Stimulated activated CD4-positive, alpha-beta T cell treated with anti-CD3 and anti-CD28 coated beads, Interleukin-12 subunit alpha, Interleukin-12 subunit beta, amount 100 ng/mL, for 4 hours (primary cell): Measurements from ENCODE around the gene SLC38A8.

Experiments used
- DNase-seq: peaks from one replicate; pipeline ENCODE4 v3.0.0-alpha.2; 2020

SLC38A8 gene

DNA sequence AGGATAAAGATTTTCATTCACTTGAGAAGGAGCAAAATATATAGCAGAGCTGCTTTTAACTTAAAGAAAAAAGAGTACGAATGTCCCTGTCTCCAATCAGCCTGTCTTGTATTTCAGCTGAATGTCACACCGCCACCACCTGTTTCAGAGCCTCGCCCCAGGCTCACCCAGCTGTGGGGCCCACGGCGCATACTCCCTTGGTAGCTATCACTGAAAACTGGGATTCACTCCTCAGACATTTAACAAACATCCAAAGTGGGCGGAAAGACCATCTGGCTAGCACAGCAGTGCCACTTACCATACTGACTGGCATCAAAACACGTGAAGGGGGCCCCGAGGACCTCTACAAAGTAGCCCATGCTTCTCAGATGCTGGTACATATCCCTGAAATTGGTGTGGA is 25.4 kb upstream of the SLC38A8 start:
- no peak for DNase-seq

DNA sequence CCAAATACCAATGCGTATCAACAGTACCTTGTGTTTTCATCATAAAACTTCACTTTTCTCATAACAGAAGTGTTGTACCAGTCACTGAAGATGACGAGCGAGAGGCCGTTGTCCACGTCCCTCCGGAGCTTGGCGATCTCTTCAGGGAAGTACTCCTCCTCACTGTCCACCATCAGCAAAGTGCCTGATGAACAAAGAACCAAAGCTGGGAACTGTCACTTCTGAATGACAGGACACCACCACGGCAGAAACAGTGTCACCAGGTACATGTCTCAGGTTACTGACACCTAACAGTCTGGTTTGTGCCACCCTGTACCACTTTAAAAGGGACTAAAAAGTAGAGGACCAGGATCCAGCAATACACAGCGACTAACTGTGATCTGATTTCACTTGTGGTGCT is 25.0 kb upstream of the SLC38A8 start:
- no peak for DNase-seq

DNA sequence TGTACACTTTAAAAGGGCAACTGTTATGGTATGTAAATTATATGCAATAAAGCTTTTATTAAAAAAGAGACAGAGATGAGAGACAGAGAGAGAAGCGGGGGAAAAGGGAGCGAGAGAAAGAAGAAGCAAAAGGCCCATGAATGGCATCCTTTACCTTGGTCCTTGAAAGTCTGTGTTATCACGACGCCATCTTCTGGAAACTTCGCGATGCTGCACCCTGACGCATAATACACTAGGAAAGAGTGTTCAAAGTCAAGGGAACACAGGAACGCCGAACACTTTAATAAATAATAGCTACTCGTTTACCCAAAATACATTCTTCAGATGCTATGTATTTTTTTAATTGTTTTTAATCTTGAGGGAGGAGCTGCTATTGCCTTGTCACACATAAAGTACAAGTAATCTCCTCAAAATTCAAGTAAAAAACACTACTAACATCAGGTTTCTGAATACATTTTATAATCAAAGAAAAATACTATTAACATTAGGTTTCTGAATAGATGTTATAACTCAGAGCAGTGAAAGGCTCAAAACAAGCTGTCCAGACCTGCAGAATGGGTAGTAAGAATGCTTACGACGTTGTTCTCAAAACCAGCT is 23.0 kb upstream of the SLC38A8 start:
- DNase-seq: no peak

- no peak for DNase-seq
These were observed 21.4 kb upstream of the SLC38A8 start for GRCh38 chr16:84063980-84064379.

- peak; percentile 62 for DNase-seq
These were observed 20.4 kb upstream of the SLC38A8 start for GRCh38 chr16:84062734-84063640.

DNA sequence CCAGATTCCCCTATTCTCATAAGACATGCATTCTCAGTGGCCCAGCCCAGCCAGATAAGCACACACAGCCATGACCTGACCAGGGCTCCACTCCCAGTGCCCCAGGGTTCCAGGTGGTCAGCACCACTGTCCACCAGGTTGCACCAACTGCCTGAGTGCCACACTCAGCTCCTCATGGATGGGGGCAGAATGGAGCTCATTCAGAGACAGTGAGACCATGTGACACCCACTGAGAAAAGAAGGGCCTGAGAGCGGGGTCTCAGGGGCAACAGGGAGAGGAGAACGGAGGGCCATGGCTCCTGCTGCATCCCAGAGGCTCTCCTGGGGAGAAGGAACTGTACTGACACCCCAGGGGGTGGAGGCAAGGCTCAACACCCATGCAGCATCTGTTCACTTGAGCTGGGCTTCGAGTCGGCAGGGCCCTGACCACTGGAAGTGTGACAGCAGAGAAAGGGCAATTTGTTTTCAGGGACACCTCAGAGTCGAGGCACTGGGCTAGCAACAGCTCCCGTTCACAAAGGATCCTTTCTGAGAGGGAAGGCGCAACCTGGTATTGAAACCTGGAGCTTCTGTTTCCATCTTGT is 18.7 kb upstream of the SLC38A8 start:
- DNase-seq: no peak

- no peak for DNase-seq
These were observed 17.6 kb upstream of the SLC38A8 start for GRCh38 chr16:84059946-84060901.

- no peak for DNase-seq
These were observed 16.5 kb upstream of the SLC38A8 start for GRCh38 chr16:84059111-84059510.

DNA sequence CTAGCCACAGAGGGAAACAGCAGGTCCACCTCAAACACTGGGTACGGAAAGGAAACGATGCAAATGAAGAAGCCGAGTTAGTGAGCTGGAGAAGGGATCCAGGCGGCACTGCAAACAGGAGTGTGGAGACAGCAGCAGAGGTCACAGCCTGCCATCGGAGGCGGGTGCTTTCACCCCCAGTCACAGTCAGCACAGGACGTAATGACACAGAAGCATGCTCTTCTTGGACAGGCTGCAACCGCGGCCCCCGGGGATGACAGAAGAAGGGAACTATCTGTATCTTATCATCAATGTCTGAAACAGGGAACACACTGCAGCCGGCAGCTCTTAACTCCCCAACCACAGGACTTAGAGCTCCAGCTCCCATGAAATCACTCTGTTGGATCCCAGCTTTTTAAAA is 16.1 kb upstream of the SLC38A8 start:
- no peak for DNase-seq

DNA sequence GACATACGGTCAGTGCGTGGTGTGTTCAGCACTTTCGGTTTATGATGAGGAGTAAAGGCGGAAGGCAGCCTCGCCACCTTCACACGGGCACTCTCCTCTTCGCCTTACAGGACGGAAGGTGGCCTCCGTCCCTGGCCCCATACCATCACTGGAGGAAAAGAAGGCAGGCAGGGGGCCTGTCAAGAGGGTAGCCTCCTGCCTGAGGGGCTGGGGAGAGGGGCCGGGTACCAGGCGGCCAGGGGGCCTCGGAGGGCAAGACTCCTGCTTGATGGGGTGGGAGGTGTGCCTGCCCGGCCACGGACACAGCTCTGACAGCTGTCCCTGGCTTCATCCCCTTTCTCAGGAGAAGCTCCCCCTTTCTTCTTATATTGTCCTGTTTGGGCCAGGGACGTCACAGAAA is 15.6 kb upstream of the SLC38A8 start:
- no peak for DNase-seq

GRCh38 chr16:84056933-84057332 is 14.3 kb upstream of the SLC38A8 start:
- no peak for DNase-seq

- DNase-seq: no peak
These were observed 13.4 kb upstream of the SLC38A8 start for GRCh38 chr16:84055801-84056634.

- no peak for DNase-seq
These were observed 12.8 kb upstream of the SLC38A8 start for GRCh38 chr16:84055366-84055765.

- no peak for DNase-seq
These were observed 12.3 kb upstream of the SLC38A8 start for GRCh38 chr16:84054916-84055315.

DNA sequence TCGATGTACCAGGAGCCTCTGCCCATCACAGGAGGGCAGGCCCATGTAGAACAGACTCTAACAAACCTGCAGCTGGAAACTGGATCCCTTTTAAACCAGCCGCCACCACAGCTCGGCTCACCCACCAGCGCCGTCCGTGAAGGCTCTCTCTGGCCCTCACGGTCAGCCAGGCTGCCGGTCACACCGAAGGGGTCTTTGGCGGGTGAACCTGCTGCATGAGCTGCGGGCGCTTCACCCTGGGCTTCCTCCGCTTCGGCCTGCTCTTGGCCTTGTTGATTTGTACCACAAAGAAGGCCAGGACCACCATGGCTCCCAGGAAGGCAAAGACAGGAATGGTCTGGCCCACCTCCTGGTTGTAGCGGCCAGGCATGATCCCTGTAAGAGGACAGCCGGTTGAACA is 11.7 kb upstream of the SLC38A8 start:
- DNase-seq: no peak

DNA sequence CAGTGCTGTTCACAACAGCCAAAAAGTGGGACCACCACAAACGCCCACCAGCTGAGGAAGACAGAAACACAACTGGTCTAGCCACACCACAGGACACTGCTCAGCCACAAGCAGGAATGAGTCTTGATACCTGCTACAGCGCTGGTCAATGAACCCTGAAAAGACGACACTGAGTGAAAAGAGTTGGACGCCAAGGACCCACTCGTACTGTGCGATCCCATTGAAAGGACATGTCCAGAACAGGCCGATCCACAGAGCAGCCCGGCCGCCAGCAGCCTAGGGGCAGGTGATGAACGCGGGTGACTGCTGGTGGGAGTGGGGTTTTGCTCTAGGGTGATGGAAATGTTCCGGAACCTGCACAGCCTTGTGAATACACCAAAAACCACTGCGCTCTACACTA is 10.6 kb upstream of the SLC38A8 start:
- no peak for DNase-seq

- DNase-seq: no peak
These were observed 9.6 kb upstream of the SLC38A8 start for GRCh38 chr16:84052071-84052622.

DNA sequence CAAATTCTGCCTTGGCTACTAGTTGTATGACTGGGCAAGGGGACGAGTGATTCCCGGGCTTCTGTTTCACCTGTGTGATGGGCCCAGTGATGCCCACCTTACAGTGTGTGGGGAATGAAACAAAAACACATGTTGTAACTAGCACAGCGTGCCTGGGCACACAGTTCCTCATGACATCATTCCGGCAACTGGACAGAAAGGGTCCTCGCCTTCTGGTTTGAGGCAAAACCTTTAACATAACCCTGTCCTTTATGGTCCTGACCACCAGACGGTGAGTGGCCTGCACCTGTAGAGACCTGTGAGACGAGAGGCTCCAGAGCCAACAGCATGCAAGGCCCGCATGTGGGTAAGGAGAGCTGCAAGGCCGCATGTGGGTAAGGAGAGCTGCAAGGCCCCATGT is 7.7 kb upstream of the SLC38A8 start:
- DNase-seq: no peak

- DNase-seq: no peak
These were observed 6.9 kb upstream of the SLC38A8 start for GRCh38 chr16:84049403-84050060.

DNA sequence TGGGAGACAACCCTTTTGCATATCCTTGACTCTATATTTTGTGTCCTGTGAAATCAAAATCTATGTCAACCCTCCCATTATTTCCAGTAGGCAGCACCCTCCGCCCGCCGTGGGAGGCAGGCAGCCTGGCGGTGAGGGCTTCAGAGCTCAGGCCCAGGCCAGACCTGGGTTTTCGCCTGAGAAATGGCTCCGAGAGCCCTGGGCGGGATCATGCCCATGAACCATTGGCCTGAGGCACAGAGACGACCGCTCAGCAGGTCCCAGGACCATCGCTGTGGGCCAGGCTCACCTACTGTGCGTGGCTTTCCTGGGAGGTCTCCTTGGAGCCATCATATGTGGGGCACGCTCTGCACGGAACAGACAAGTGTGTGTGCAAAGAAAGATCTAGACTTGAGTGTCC is 6.3 kb upstream of the SLC38A8 start:
- no peak for DNase-seq

GRCh38 chr16:84048270-84048669 is 5.7 kb upstream of the SLC38A8 start:
- no peak for DNase-seq
